Endodermal cell (in vitro differentiated cells): ENCODE measurements around the gene RBM26. TPM values are rescaled to one million over a fixed set of nuclear protein-coding genes. Genes with fewer than 3 reads are reported as not detected.

ENCODE experiments used
- DNase-seq: peaks from one replicate; pipeline ENCODE4 v3.0.0-alpha.2; 2017
- H3K27ac ChIP-seq: 2 replicates; pipeline ENCODE4 v1.5.1; 2013; ENCODE audit warnings: mild to moderate bottlenecking, low read depth, low read length, moderate library complexity
- H3K27me3 ChIP-seq: 2 replicates; pipeline ENCODE4 v1.6.1; 2013; ENCODE audit warnings: mild to moderate bottlenecking, low read length, moderate library complexity; ENCODE audit not compliant: insufficient read depth, control insufficient read depth, poor library complexity, severe bottlenecking
- H3K36me3 ChIP-seq: 2 replicates; pipeline ENCODE4 v1.7.0; 2013; ENCODE audit warnings: mild to moderate bottlenecking, low read length, moderate library complexity; ENCODE audit not compliant: control insufficient read depth, insufficient read depth
- H3K4me1 ChIP-seq: one replicate; pipeline ENCODE4 v1.7.0; 2013; ENCODE audit warnings: low read length; ENCODE audit not compliant: control insufficient read depth, insufficient read depth
- H3K4me3 ChIP-seq: 2 replicates; pipeline ENCODE4 v1.5.1; 2013; ENCODE audit warnings: mild to moderate bottlenecking, low read length, moderate library complexity
- H3K9ac ChIP-seq: 2 replicates; pipeline ENCODE4 v1.6.1; 2013; ENCODE audit warnings: mild to moderate bottlenecking, low read length, moderate library complexity; ENCODE audit not compliant: poor library complexity, severe bottlenecking; ENCODE audit errors: extremely low read depth
- H3K9me3 ChIP-seq: 2 replicates; pipeline ENCODE4 v1.6.1; 2013; ENCODE audit warnings: mild to moderate bottlenecking, low read length, moderate library complexity; ENCODE audit not compliant: control insufficient read depth
- H3K27ac Mint-ChIP-seq: 2 replicates; pipeline ENCODE4 v1.8.0; 2020; ENCODE audit warnings: mixed read lengths
- H3K27me3 Mint-ChIP-seq: 2 replicates; pipeline ENCODE4 v1.8.0; 2021; ENCODE audit warnings: mild to moderate bottlenecking, mixed read lengths; ENCODE audit not compliant: insufficient read depth
- H3K36me3 Mint-ChIP-seq: 2 replicates; pipeline ENCODE4 v1.8.0; 2020; ENCODE audit warnings: low read depth, mixed read lengths
- H3K4me1 Mint-ChIP-seq: 2 replicates; pipeline ENCODE4 v1.8.0; 2020; ENCODE audit warnings: mixed read lengths
- H3K4me3 Mint-ChIP-seq: 2 replicates; pipeline ENCODE4 v1.8.0; 2020; ENCODE audit warnings: mild to moderate bottlenecking, moderate library complexity, mixed read lengths
- H3K9me3 Mint-ChIP-seq: 2 replicates; pipeline ENCODE4 v1.8.0; 2020; ENCODE audit warnings: mild to moderate bottlenecking, mixed read lengths
- WGBS, 2 experiments: methylation state at CpG; one replicate each; pipeline versions ENCODE4 v1.1.5 to v1.1.7; 2013; ENCODE audit warnings: missing lambda C conversion rate in 2 of 2, mixed read lengths in 1 of 2; ENCODE audit not compliant: insufficient coverage in 1 of 2, insufficient read length in 1 of 2; 5-methylcytosine and 5-hydroxymethylcytosine counted together
- total RNA-seq, 2 donors: library from RNA; stranded (reverse); fragmentation: NEBNext Ultra II Directional in 1 of 2; extraction: Animal tissue kit (Norgen Biotek cat#: 25700) in 1 of 2; gene quantifications; 2 replicates in 1 of 2; 3 replicates in 1 of 2; pipeline ENCODE4 v1.2.1, GENCODE V29; 2021
- TF ChIP-seq, protein P1 (sequence below): fragments of 200-600 bp; sonication (generic); conservative IDR thresholded peaks from 2 replicates; pipeline ENCODE4 v1.5.0; 2021; ENCODE audit warnings: antibody characterized with exemption, mild to moderate bottlenecking

Gene RBM26
- total RNA-seq, 2 donors from 2014 or later, result 65.0 to 81.7 TPM

DNA sequence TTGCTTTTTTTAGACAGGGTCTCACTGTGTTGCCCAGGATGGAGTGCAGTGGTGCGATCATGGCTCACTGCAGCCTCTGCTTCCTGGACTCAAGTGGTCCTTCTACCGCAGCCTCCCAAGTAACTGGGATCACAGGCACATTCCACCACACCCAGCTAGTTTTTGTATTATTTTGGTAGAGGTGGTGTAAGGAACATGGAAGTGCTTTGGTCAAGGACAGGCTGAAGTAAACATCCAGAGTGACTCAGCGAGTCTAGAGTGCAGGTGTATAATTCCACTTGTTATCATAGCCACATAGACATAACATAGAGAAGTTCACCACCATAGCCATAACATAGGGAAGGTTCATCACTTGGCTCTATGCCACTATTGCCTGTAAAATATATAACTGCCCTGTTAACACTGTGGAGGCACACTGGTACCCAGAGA lies 98.6 kb downstream of the RBM26 start:
- H3K4me1 Mint-ChIP-seq, result peaks cover 8% of the 10 kb centered on the region
- Histone ChIP-seq H3K27me3 (no peaks in the 10 kb centered on the region), H3K4me1 (no peaks in the 10 kb centered on the region), H3K36me3 (no peaks in the 10 kb centered on the region), H3K9ac (no peak overlapping the region), H3K4me3 (no peak overlapping the region), H3K9me3 (no peaks in the 10 kb centered on the region), H3K27ac (no peak overlapping the region)
- no peak overlapping the region for H3K4me3 Mint-ChIP-seq
- H3K36me3 Mint-ChIP-seq, result no peaks in the 10 kb centered on the region
- peaks cover 5% of the 10 kb centered on the region for H3K9me3 Mint-ChIP-seq
- TF ChIP-seq, protein P1, sequence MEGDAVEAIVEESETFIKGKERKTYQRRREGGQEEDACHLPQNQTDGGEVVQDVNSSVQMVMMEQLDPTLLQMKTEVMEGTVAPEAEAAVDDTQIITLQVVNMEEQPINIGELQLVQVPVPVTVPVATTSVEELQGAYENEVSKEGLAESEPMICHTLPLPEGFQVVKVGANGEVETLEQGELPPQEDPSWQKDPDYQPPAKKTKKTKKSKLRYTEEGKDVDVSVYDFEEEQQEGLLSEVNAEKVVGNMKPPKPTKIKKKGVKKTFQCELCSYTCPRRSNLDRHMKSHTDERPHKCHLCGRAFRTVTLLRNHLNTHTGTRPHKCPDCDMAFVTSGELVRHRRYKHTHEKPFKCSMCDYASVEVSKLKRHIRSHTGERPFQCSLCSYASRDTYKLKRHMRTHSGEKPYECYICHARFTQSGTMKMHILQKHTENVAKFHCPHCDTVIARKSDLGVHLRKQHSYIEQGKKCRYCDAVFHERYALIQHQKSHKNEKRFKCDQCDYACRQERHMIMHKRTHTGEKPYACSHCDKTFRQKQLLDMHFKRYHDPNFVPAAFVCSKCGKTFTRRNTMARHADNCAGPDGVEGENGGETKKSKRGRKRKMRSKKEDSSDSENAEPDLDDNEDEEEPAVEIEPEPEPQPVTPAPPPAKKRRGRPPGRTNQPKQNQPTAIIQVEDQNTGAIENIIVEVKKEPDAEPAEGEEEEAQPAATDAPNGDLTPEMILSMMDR, result no peak
- no peak overlapping the region for H3K27ac Mint-ChIP-seq
- DNase-seq, result no peak
- 91 to 100% methylated on average over 1 to 3 of the region's 3 CpGs for WGBS, 2 experiments
- no peaks in the 10 kb centered on the region for H3K27me3 Mint-ChIP-seq

- Histone ChIP-seq H3K4me1 (no peaks in the 10 kb centered on the region), H3K36me3 (no peaks in the 10 kb centered on the region), H3K27ac (no peak overlapping the region), H3K9ac (no peak overlapping the region), H3K27me3 (no peaks in the 10 kb centered on the region), H3K4me3 (no peak overlapping the region), H3K9me3 (no peaks in the 10 kb centered on the region)
- no peak for DNase-seq
- 86 to 100% methylated on average over 1 of the region's 1 CpG for WGBS, 2 experiments
- TF ChIP-seq, protein P1, result no peak
- H3K27ac Mint-ChIP-seq, result no peak overlapping the region
- H3K4me1 Mint-ChIP-seq, result peaks cover 8% of the 10 kb centered on the region
- H3K36me3 Mint-ChIP-seq, result no peaks in the 10 kb centered on the region
- no peaks in the 10 kb centered on the region for H3K27me3 Mint-ChIP-seq
- H3K4me3 Mint-ChIP-seq, result no peak overlapping the region
- peaks cover 13% of the 10 kb centered on the region for H3K9me3 Mint-ChIP-seq
Measured at GRCh38 chr13:79306650-79307049, 99.4 kb downstream of the RBM26 start.

DNA sequence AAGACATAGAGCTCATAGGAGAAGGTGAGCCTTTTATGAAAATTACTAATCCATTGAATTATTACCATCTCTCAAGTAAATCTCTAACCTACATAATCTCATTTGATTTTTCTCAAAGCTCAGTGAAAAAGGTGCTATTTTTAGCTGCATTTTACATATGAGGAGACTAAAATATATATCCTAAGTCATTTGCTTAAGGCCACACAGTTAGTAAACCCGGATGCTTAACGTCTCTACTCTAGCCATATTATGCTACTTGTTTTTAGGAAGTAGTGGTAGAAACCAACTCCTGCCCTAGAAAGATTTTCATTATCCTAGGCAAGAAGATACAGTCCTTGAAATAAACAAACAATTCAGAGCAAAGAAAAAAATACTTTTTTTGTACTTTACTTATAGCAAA lies 108.9 kb downstream of the RBM26 start:
- H3K4me1 Mint-ChIP-seq, result no peaks in the 10 kb centered on the region
- peaks cover 23% of the 10 kb centered on the region for H3K9me3 ChIP-seq
- WGBS, 2 experiments, result 50% methylated on average over 2 of the region's 2 CpGs; no CpG with 5 or more reads in 1 of the 2 experiments

More for the DNA sequence above, 108.9 kb downstream of the RBM26 start:
- H3K9ac ChIP-seq, result no peak overlapping the region
- Mint-ChIP-seq H3K36me3 (no peaks in the 10 kb centered on the region), H3K27ac (no peak overlapping the region), H3K9me3 (peaks cover 11% of the 10 kb centered on the region), H3K27me3 (no peaks in the 10 kb centered on the region), H3K4me3 (no peak overlapping the region)
- H3K4me3 ChIP-seq, result no peak overlapping the region
- DNase-seq, result no peak
- TF ChIP-seq, protein P1, result no peak
- no peaks in the 10 kb centered on the region for H3K4me1 ChIP-seq
- H3K27ac ChIP-seq, result no peak overlapping the region
- H3K27me3 ChIP-seq, result no peaks in the 10 kb centered on the region
- no peaks in the 10 kb centered on the region for H3K36me3 ChIP-seq
